ACC112 (cell line): ENCODE measurements around the gene SIRT6.

Source experiments
- H2AFZ ChIP-seq: fragments of 200-600 bp; sonication (generic); one replicate; pipeline ENCODE4 v1.6.0; 2017; ENCODE audit warnings: antibody characterized with exemption, low read length; ENCODE audit not compliant: unreplicated experiment
- H3K27ac ChIP-seq: fragments of 200-600 bp; sonication (generic); 2 replicates; pipeline ENCODE4 v1.5.1; 2014; ENCODE audit warnings: low read depth, mild to moderate bottlenecking, antibody characterized with exemption, low read length, moderate library complexity
- H3K27me3 ChIP-seq: fragments of 200-600 bp; sonication (generic); 2 replicates; pipeline ENCODE4 v1.6.1; 2014; ENCODE audit warnings: mild to moderate bottlenecking, antibody characterized with exemption, low read length, moderate library complexity, mixed read lengths; ENCODE audit not compliant: insufficient read depth
- H3K36me3 ChIP-seq: fragments of 200-600 bp; sonication (generic); 2 replicates; pipeline ENCODE4 v1.6.1; 2016; ENCODE audit warnings: mild to moderate bottlenecking, antibody characterized with exemption, low read length, moderate library complexity, mixed read lengths; ENCODE audit not compliant: insufficient read depth
- H3K4me1 ChIP-seq: fragments of 200-600 bp; sonication (generic); one replicate; pipeline ENCODE4 v1.6.1; 2016; ENCODE audit warnings: low read length, mixed read lengths; ENCODE audit not compliant: insufficient read depth, unreplicated experiment, control insufficient read depth
- H3K4me3 ChIP-seq: fragments of 200-600 bp; sonication (generic); 2 replicates; pipeline ENCODE4 v1.5.1; 2014; ENCODE audit warnings: mild to moderate bottlenecking, low read depth, low read length
- H3K79me2 ChIP-seq: fragments of 200-600 bp; sonication (generic); one replicate; pipeline ENCODE4 v1.6.0; 2016; ENCODE audit warnings: low read length; ENCODE audit not compliant: control insufficient read depth, unreplicated experiment, insufficient read depth

SIRT6 gene

GRCh38 chr19:4186087-4186993 is 4.0 kb upstream of the SIRT6 start:
- Histone ChIP-seq H2AFZ (no peak overlapping the region), H3K4me3 (no peak overlapping the region), H3K27me3 (no peaks in the 10 kb centered on the region), H3K4me1 (peaks cover 5% of the 10 kb centered on the region), H3K27ac (no peak overlapping the region), H3K79me2 (no peaks in the 10 kb centered on the region), H3K36me3 (no peaks in the 10 kb centered on the region)

- Histone ChIP-seq H3K27me3 (no peaks in the 10 kb centered on the region), H3K4me1 (peaks cover 10% of the 10 kb centered on the region), H3K4me3 (no peak overlapping the region), H3K27ac (no peak overlapping the region), H2AFZ (no peak overlapping the region), H3K36me3 (0 out of 2 replicates have a peak, but pooled peaks cover under 1% of the 10 kb centered on the region), H3K79me2 (peaks cover 5% of the 10 kb centered on the region)
These were observed 3.2 kb upstream of the SIRT6 start for GRCh38 chr19:4185413-4186086.

DNA sequence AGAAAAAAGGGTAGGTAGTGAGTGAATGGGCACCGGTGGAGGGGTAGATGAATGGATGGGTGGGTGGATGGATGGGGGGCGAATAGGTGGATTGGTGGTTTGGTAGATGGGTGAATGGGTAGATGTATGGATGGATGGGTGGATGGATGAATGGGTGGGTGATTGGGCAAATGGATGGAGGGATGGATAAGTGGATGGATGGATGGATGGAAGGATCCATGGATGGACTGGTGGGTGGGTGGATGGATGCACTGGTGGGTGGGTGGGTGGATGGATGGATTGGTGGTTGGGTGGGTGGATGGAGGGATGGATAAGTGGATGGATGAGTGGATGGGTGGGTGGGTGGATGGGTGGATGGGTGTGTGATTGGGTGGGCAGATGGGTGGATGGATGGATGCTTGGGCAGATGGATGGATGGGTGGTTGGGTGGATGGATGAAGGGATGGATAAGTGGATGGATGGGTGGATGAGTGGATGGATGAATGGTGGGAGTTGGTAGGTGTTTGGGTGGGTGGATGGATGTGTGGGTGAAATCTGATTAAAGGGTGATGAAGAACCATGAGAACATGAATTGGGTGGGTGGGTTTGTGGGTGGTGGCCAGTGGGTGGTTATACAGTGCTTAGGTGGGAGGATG is 2.5 kb upstream of the SIRT6 start:
- Histone ChIP-seq H3K4me3 (no peak overlapping the region), H2AFZ (no peak overlapping the region), H3K79me2 (peaks cover 5% of the 10 kb centered on the region)

DNA sequence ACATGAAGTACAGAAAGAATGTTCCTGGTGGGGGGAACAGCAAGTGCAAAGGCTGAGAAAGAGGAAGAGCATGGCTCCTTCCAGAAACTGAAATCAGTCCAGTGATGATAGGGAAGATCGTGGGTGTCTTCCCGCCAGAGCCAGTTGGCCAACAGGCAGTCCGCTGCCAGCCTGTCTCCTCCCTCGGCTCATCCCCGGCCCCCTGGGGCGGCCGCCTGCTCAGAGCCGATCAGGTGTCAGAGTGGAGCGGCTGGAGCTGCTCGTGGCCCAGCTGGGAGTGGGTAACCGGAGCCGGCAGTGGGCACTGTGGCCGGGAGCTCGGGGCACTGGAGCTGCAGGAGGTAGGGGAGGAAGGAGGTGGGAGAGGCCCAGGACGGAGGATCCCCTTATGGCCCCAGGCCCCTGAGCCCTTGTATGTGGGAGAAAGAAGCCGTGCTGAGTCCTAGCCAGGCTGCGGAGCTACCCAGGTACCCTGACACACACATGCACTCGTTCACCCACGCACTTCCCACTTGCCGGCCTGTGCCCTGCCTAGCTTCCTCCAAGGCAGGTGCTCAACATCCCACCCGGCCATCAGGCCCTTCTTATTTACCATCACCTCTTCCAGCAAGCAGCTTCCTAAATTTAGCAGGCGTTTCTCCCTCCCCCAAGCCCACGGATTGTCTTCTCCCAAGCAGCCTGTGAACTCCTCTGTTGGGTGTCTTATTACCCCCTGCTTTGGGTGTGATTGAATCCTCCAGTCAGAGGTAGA is 1.8 kb upstream of the SIRT6 start:
- Histone ChIP-seq H3K27ac (no peak overlapping the region), H2AFZ (no peak overlapping the region), H3K4me1 (peaks cover 10% of the 10 kb centered on the region), H3K36me3 (0 out of 2 replicates have a peak, but pooled peaks cover 5% of the 10 kb centered on the region), H3K4me3 (no peak overlapping the region), H3K79me2 (peaks cover 5% of the 10 kb centered on the region), H3K27me3 (no peaks in the 10 kb centered on the region)

More for the DNA sequence above, 2.5 kb upstream of the SIRT6 start:
- peaks cover 10% of the 10 kb centered on the region for H3K4me1 ChIP-seq
- no peak overlapping the region for H3K27ac ChIP-seq
- H3K36me3 ChIP-seq, result 0 out of 2 replicates have a peak, but pooled peaks cover 5% of the 10 kb centered on the region
- no peaks in the 10 kb centered on the region for H3K27me3 ChIP-seq

GRCh38 chr19:4181053-4181508 is 1.3 kb downstream of the SIRT6 start:
- H3K27me3 ChIP-seq, result no peaks in the 10 kb centered on the region
- peaks cover 5% of the 10 kb centered on the region for H3K79me2 ChIP-seq
- H3K36me3 ChIP-seq, result 0 out of 2 replicates have a peak, but pooled peaks cover 5% of the 10 kb centered on the region
- peak overlapping the region; percentile 99; the same call in 1 of the 2 replicates for H3K4me3 ChIP-seq
- H3K4me1 ChIP-seq, result peaks cover 10% of the 10 kb centered on the region
- no peak overlapping the region for H3K27ac ChIP-seq
- H2AFZ ChIP-seq, result no peak overlapping the region

DNA sequence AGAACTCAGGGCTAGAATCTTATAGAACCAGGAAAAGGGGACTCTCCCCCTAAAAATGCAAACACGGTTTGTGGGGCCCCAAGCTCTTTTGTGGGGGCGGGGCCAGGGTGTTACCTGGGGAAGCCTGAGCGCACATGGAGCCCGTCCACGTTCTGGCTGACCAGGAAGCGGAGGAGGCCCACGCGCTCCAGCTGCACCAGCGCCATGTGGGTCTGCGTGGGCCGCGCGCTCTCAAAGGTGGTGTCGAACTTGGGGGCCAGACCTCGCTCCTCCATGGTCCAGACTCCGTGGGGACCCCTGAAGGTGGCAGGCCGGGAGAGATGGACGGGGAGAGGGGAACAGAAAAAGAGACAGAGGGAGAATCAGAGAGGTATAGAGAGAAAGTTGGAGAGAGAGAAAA is 3.4 kb downstream of the SIRT6 start:
- H2AFZ ChIP-seq, result no peak overlapping the region
- peaks cover 10% of the 10 kb centered on the region for H3K4me1 ChIP-seq
- H3K4me3 ChIP-seq, result no peak overlapping the region
- H3K27ac ChIP-seq, result no peak overlapping the region
- H3K27me3 ChIP-seq, result no peaks in the 10 kb centered on the region
- peaks cover 5% of the 10 kb centered on the region for H3K79me2 ChIP-seq
- 0 out of 2 replicates have a peak, but pooled peaks cover 5% of the 10 kb centered on the region for H3K36me3 ChIP-seq

DNA sequence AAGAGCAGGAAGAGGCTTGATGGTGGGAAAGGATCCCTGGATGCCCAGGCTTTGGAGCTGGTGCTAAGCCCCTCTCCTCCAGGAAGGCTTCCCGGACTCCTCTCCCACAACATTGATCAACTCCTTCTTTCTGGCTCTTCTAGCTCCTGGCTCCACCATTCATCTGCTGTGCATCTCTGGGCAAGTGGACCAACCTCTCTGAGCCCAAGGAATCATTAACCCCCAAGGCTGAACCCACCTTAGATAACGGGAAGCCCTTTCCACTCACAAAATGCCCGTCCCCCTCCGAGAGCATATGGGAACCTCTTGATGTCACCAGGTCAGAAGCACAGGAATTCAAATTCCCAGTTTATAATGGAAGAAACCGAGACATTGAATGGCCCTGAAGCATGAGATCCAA is 5.2 kb downstream of the SIRT6 start:
- Histone ChIP-seq H3K4me3 (no peak overlapping the region), H3K27me3 (peaks cover 1% of the 10 kb centered on the region; the same call in 1 of the 2 replicates), H3K4me1 (peaks cover 6% of the 10 kb centered on the region), H3K36me3 (0 out of 2 replicates have a peak, but pooled peaks cover 5% of the 10 kb centered on the region), H3K79me2 (peaks cover 5% of the 10 kb centered on the region), H2AFZ (no peak overlapping the region), H3K27ac (no peak overlapping the region)

DNA sequence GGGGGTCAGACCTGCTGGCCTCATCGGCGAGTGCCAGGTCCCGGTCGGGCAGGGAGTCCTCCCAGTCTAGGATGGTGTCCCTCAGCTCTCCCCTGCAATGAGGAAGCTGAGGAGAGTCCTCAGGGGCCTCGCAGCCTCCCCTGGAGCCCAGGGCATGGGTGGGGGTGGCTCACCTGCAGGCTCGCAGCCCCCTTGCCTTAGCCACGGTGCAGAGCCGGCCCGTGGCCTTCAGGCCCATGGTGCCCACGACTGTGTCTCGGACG is 6.8 kb downstream of the SIRT6 start:
- Histone ChIP-seq H3K36me3 (0 out of 2 replicates have a peak, but pooled peaks cover 4% of the 10 kb centered on the region), H3K4me3 (no peak overlapping the region), H3K4me1 (no peaks in the 10 kb centered on the region), H3K27ac (no peak overlapping the region), H2AFZ (no peak overlapping the region), H3K27me3 (peaks cover 7% of the 10 kb centered on the region; the same call in 1 of the 2 replicates), H3K79me2 (no peaks in the 10 kb centered on the region)

DNA sequence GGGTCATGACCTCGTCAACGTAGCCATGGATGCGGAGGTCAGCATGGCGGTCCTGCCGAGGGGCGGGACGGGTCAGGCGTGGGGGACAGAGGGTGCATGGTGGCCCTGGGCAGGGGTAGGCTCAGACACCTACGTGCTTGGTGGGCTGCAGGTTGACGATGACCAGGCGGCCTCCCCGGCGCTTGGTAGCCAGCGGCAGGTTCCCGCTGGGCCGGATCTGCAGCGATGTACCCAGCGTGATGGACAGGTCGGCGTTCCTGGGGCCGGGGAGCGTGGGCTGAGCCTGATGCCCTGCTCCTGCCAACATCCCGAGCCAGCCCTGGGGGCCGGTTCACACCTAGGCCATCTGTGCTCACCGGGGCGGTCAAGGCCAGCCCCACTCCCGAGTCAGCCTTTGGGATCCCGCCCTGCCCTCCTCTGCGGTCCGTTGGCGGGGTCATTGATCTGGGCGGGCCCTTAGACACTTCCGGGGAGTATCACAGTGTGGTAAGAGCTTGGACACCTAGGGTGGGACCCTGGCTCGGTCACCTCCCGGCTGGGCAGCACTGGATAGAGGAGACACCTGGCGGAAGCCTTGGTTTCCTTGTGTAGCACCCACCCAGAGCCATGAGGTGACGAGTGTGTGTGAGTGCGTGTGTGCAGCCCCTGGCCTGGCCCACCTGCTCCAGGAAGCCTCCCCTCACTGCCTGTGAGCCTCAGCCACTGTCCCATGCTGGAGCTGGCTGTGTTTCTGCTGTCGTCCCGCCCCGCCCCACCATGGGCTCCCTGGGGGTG is 7.3 kb downstream of the SIRT6 start:
- H3K27me3 ChIP-seq, result peaks cover 7% of the 10 kb centered on the region; the same call in 1 of the 2 replicates
- no peak overlapping the region for H3K27ac ChIP-seq
- no peak overlapping the region for H3K4me3 ChIP-seq
- no peak overlapping the region for H2AFZ ChIP-seq
- no peaks in the 10 kb centered on the region for H3K36me3 ChIP-seq
- no peaks in the 10 kb centered on the region for H3K4me1 ChIP-seq
- H3K79me2 ChIP-seq, result no peaks in the 10 kb centered on the region
